ENCODE measurements around the gene TRIM46.

The TRIM46 gene

GRCh38 chr1:155202198-155202597 lies 28.5 kb downstream of the TRIM46 start:
- TF ChIP-seq ZFX (IDR thresholded peaks at IDR 0.05; ENCODE audit: borderline replicate concordance) (no peak), CTCF (IDR thresholded peaks at IDR 0.05) (no peak)

GRCh38 chr1:155202731-155203515 lies 29.3 kb downstream of the TRIM46 start:
- no peak for TF ChIP-seq CTCF (IDR thresholded peaks at IDR 0.05)
- no peak for TF ChIP-seq ZFX (IDR thresholded peaks at IDR 0.05; ENCODE audit: borderline replicate concordance)
- H3K27ac ChIP-seq = no peak overlapping the region

More at GRCh38 chr1:155202198-155202597, 28.5 kb downstream of the TRIM46 start:
- no peak overlapping the region for H3K27ac ChIP-seq

- TF ChIP-seq CTCF (IDR thresholded peaks at IDR 0.05) (no peak), ZFX (IDR thresholded peaks at IDR 0.05; ENCODE audit: borderline replicate concordance) (no peak)
- 0 out of 2 replicates have a peak overlapping the region, but pooled peaks have one; percentile 5 for H3K27ac ChIP-seq
These were observed 31.4 kb downstream of the TRIM46 start for GRCh38 chr1:155205035-155205434.

- TF ChIP-seq CTCF (IDR thresholded peaks at IDR 0.05) = no peak
- no peak for TF ChIP-seq ZFX (IDR thresholded peaks at IDR 0.05; ENCODE audit: borderline replicate concordance)
- no peak overlapping the region for H3K27ac ChIP-seq
These were observed 32.4 kb downstream of the TRIM46 start for GRCh38 chr1:155205969-155206593.

GRCh38 chr1:155206891-155207805 lies 33.5 kb downstream of the TRIM46 start:
- H3K27ac ChIP-seq = peak overlapping the region; percentile 91

More at GRCh38 chr1:155206891-155207805, 33.5 kb downstream of the TRIM46 start:
- no peak for TF ChIP-seq ZFX (IDR thresholded peaks at IDR 0.05; ENCODE audit: borderline replicate concordance)
- TF ChIP-seq CTCF (IDR thresholded peaks at IDR 0.05) = peak; percentile 88
